DND-41 (cell line): ENCODE results near the gene NXF3.
"Not testable (repeated sequence)": the region's sequence is repeated elsewhere in the genome, so short reads cannot be mapped to it uniquely, and the experiment has no call there.

Source experiments
- ATAC-seq: fragments of 200-7000 bp; cut with Tn5 transposase; 3 replicates; pipeline ENCODE4 v1.9.1; 2021; ENCODE audit warnings: low read depth; ENCODE audit not compliant: insufficient read depth
- DNase-seq: peaks from one replicate; pipeline ENCODE4 v3.0.0-alpha.2; 2020
- H2AFZ ChIP-seq: 2 replicates; pipeline ENCODE4 v1.6.0; 2012; ENCODE audit warnings: low read depth, low read length
- H3K27ac ChIP-seq: 2 replicates; pipeline ENCODE4 v1.5.1; 2012; ENCODE audit warnings: low read length, inconsistent platforms
- H3K27me3 ChIP-seq: fragments of 200-600 bp; sonication (generic); 2 replicates; pipeline ENCODE4 v1.6.0; 2012; ENCODE audit warnings: low read length, mild to moderate bottlenecking, inconsistent platforms; ENCODE audit not compliant: insufficient read depth, poor library complexity
- H3K36me3 ChIP-seq: 2 replicates; pipeline ENCODE4 v1.5.1; 2012; ENCODE audit warnings: low read length, inconsistent platforms; ENCODE audit not compliant: insufficient read depth
- H3K4me1 ChIP-seq: 2 replicates; pipeline ENCODE4 v1.5.1; 2012; ENCODE audit warnings: mild to moderate bottlenecking, low read length; ENCODE audit not compliant: insufficient read depth
- H3K4me2 ChIP-seq: 2 replicates; pipeline ENCODE4 v1.6.0; 2012; ENCODE audit warnings: mild to moderate bottlenecking, moderate library complexity, low read length, inconsistent platforms; ENCODE audit not compliant: insufficient read depth
- H3K4me3 ChIP-seq, 2 experiments: fragments of 200-600 bp in 1 of 2; shearing (Covaris generic) in 1 of 2; 2 replicates each; pipeline ENCODE4 v1.5.1; 2012 to 2016; ENCODE audit warnings: inconsistent platforms in 2 of 2, low read length in 2 of 2, mild to moderate bottlenecking in 2 of 2, low read depth in 1 of 2, moderate library complexity in 1 of 2
- H3K79me2 ChIP-seq: 2 replicates; pipeline ENCODE4 v1.6.0; 2012; ENCODE audit warnings: low read length, inconsistent platforms; ENCODE audit not compliant: insufficient read depth
- H3K9ac ChIP-seq: 2 replicates; pipeline ENCODE4 v1.6.0; 2012; ENCODE audit warnings: low read depth, mild to moderate bottlenecking, inconsistent platforms, low read length, moderate library complexity
- H3K9me3 ChIP-seq: 2 replicates; pipeline ENCODE4 v1.5.1; 2012; ENCODE audit warnings: low read length, moderate library complexity, mild to moderate bottlenecking, inconsistent platforms; ENCODE audit not compliant: insufficient read depth, severe bottlenecking
- H4K20me1 ChIP-seq: 2 replicates; pipeline ENCODE4 v1.6.0; 2012; ENCODE audit warnings: low read length; ENCODE audit not compliant: insufficient read depth
- CTCF ChIP-seq: IDR thresholded peaks from 2 replicates; pipeline ENCODE4 v1.5.1; 2012; ENCODE audit warnings: borderline replicate concordance, low read length, moderate library complexity, mild to moderate bottlenecking; ENCODE audit not compliant: poor library complexity, severe bottlenecking; ENCODE audit errors: extremely low read depth
- EZH2 ChIP-seq: IDR thresholded peaks from 3 replicates; pipeline ENCODE4 v1.6.1; 2012; ENCODE audit warnings: borderline replicate concordance, low read depth, mild to moderate bottlenecking, moderate library complexity, low read length, inconsistent platforms; ENCODE audit not compliant: severe bottlenecking

The NXF3 gene, protein sequence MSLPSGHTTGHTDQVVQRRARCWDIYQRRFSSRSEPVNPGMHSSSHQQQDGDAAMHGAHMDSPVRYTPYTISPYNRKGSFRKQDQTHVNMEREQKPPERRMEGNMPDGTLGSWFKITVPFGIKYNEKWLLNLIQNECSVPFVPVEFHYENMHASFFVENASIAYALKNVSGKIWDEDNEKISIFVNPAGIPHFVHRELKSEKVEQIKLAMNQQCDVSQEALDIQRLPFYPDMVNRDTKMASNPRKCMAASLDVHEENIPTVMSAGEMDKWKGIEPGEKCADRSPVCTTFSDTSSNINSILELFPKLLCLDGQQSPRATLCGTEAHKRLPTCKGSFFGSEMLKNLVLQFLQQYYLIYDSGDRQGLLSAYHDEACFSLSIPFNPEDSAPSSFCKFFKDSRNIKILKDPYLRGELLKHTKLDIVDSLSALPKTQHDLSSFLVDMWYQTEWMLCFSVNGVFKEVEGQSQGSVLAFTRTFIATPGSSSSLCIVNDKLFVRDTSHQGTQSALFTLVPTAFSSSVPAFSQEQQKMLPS

GRCh38 chrX:103092942-103093341 is at the start of gene NXF3:
Gene NXF3, minus strand, starts transcription at chrX:103093143. Its CDS starts 120 bp downstream, at chrX:103093023.
- no peak within 1 kb of the TSS for H3K9ac ChIP-seq
- H3K4me3 ChIP-seq, result peak within 1 kb of the TSS in 1 of 2 experiments; percentile 20; a peak in 1 of 4 replicates
- H3K9me3 ChIP-seq, result no peaks in the 10 kb centered on the region
- no peak within 1 kb of the TSS; the same call in 1 of the 2 replicates for H3K27ac ChIP-seq
- peak within 1 kb of the TSS; percentile 27; the same call in 1 of the 2 replicates for H3K4me2 ChIP-seq
- H3K36me3 ChIP-seq, result no peaks in the 10 kb centered on the region
- no peak for DNase-seq
- H3K4me1 ChIP-seq, result no peaks in the 10 kb centered on the region; the same call in 1 of the 2 replicates
- peak within 1 kb of the TSS; percentile 49 for H2AFZ ChIP-seq
- no peaks in the 10 kb centered on the region for H4K20me1 ChIP-seq
- no peaks in the 10 kb centered on the region for H3K27me3 ChIP-seq
- TF ChIP-seq EZH2 (no peak), CTCF (no peak)
- H3K79me2 ChIP-seq, result no peaks in the 10 kb centered on the region
- ATAC-seq, result no peak

- not testable (repeated sequence) for H3K4me2 ChIP-seq, H3K79me2 ChIP-seq, H3K27me3 ChIP-seq, H3K4me1 ChIP-seq, DNase-seq, H3K9me3 ChIP-seq, H4K20me1 ChIP-seq, ATAC-seq, H3K9ac ChIP-seq, H3K4me3 ChIP-seq, H3K27ac ChIP-seq, H3K36me3 ChIP-seq, H2AFZ ChIP-seq
Observed at GRCh38 chrX:103136528-103136927, 43.6 kb upstream of the NXF3 start.

DNA sequence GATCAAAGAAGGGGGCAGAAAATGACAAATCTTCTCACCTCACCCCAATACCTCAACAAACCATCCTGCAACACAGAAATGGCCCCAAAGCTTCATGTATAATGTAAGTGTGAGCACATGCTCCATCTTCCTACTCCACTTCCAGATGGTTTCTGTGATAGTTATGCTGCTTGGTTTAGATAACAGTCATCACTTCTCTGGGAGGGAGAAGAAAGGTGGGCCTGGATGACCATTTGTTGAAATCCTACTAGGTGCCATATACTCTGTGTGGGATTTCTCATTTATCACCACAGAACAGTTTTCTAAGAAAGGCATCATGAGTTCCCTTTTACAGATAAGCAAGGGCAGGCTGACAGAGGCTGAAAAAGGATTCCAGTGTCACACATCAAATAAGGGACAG is 31.3 kb upstream of the NXF3 start:
- no peaks in the 10 kb centered on the region for H4K20me1 ChIP-seq
- DNase-seq (no peak), ATAC-seq (no peak)
- no peak overlapping the region for H2AFZ ChIP-seq
- H3K4me2 ChIP-seq, result no peak overlapping the region
- TF ChIP-seq CTCF (no peak), EZH2 (no peak)
- H3K4me3 ChIP-seq, result no peak overlapping the region
- H3K4me1 ChIP-seq, result no peaks in the 10 kb centered on the region
- H3K9ac ChIP-seq, result no peak overlapping the region
- H3K27ac ChIP-seq, result no peak overlapping the region
- H3K27me3 ChIP-seq, result no peaks in the 10 kb centered on the region
- no peaks in the 10 kb centered on the region for H3K9me3 ChIP-seq
- H3K79me2 ChIP-seq, result no peaks in the 10 kb centered on the region
- H3K36me3 ChIP-seq, result no peaks in the 10 kb centered on the region

DNA sequence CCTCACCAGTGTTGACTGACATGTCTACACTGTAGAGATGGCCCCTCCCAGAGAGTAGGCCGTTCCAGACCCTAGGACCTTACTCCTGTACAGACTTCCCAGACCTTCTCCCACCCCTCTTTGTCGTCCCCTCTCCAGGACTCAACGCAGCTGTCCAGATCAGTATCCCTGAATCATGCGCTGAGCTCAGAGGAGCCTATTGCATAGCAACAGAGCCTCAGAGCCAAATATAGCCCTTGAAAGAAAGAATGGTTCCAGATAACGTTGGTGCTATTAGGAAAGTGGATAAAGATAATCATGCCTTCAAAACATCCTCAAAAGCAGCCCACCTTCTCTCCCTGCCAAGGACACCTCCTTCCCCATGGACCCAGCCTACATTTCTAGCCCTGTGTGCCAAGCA is 27.8 kb upstream of the NXF3 start:
- no peaks in the 10 kb centered on the region for H4K20me1 ChIP-seq
- no peak for DNase-seq
- ATAC-seq, result no peak
- H3K4me1 ChIP-seq, result no peaks in the 10 kb centered on the region
- H3K79me2 ChIP-seq, result no peaks in the 10 kb centered on the region
- no peak for TF ChIP-seq CTCF
- no peak for TF ChIP-seq EZH2
- H3K27ac ChIP-seq, result no peak overlapping the region
- no peaks in the 10 kb centered on the region for H3K27me3 ChIP-seq
- H2AFZ ChIP-seq, result no peak overlapping the region
- H3K9me3 ChIP-seq, result no peaks in the 10 kb centered on the region
- no peak overlapping the region for H3K4me2 ChIP-seq
- H3K36me3 ChIP-seq, result no peaks in the 10 kb centered on the region
- no peak overlapping the region for H3K9ac ChIP-seq
- no peak overlapping the region for H3K4me3 ChIP-seq

DNA sequence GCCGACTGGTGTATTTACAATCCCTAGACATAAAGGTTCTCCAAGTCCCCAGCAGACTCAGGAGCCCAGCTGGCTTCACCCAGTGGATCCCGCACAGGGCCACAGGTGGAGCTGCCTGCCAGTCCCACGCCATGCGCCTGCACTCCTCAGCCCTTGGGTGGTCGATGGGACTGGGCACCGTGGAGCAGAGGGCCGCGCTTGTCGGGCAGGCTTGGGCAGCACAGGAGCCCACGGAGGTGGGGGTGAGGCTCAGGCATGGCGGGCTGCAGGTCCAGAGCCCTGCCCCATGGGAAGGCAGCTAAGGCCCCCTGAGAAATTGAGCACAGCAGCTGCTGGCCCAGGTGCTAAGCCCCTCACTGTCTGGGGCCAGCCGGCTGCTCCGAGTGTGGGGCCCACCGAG is 24.0 kb upstream of the NXF3 start:
- not testable (repeated sequence) for H3K4me2 ChIP-seq, H3K27me3 ChIP-seq, H3K9me3 ChIP-seq, H3K27ac ChIP-seq, DNase-seq, H3K36me3 ChIP-seq, H2AFZ ChIP-seq, ATAC-seq, H3K79me2 ChIP-seq, H3K4me3 ChIP-seq, H3K4me1 ChIP-seq, H4K20me1 ChIP-seq, H3K9ac ChIP-seq
